ENCODE measurements around the gene MDP1.

GRCh38 chr14:24179294-24179960 lies 36.4 kb downstream of the MDP1 start:
- TF ChIP-seq ZNF274 (IDR thresholded peaks at IDR 0.05; ENCODE audit: low read depth, low read length), result no peak
- no peak for TF ChIP-seq YY1 (IDR thresholded peaks at IDR 0.05; ENCODE audit: insufficient read depth, insufficient read length)

All from NT2/D1 (cell line).